ENCODE measurements around the gene MLPH.

The MLPH gene

DNA sequence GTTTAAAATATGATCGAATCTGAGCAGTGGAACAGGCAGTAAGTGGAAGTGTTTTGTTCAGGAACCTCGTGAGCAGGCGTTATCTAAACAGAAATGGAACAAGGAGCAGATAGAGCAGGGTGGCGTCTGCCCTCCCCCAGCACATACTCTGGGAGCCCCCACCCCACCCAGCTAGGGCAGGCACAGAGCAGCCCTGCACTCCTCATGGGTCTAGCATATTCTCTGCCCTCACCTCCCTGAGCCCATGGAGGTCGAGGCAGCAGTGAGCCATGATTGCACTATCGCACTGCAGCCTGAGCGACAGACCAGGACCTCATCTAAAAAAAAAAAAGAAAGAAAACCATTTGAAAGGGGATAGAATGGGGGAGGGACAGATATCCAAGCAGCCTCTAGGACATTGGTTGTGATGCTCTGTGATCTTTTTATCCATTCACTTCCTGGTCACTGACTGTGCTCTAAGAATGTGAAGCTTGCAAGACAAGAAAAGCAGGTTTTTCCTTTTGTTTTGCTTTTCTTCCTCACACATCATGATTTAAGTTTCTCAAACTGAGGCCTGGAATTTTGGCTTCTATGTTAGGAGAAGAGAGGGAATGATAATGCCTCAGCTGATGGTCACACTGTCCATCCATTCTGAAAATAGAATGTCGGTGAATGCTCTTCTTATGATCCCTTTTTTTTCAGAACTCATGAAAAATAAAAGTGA lies 3.1 kb downstream of the MLPH start:
- Histone ChIP-seq H3F3A (ENCODE audit: insufficient read depth) (no peaks in the 10 kb centered on the region), H4K20me1 (ENCODE audit: low read depth, low read length) (no peaks in the 10 kb centered on the region), H3K36me3 (ENCODE audit: low read length) (no peaks in the 10 kb centered on the region), H3K4me2 (ENCODE audit: low read depth, low read length, poor library complexity, severe bottlenecking) (no peak overlapping the region), H3K9ac (ENCODE audit: low read length) (no peak overlapping the region), H3K9me3 (ENCODE audit: insufficient read depth, low read length) (peaks cover 18% of the 10 kb centered on the region), H3K79me2 (ENCODE audit: insufficient read depth, low read length) (no peaks in the 10 kb centered on the region), H3K4me3 (ENCODE audit: insufficient read depth, low read length, poor library complexity, severe bottlenecking) (no peak overlapping the region), H3K9me2 (replicated peaks; ENCODE audit: insufficient read depth, low read length) (no peaks in the 10 kb centered on the region), H3K27ac (ENCODE audit: low read depth, low read length) (no peak overlapping the region), H2AFZ (ENCODE audit: low read depth, low read length, severe bottlenecking) (no peak overlapping the region), H3K27me3 (ENCODE audit: low read length) (no peaks in the 10 kb centered on the region; the same call in 1 of the 2 replicates)
- no peak for TF ChIP-seq EZH2phosphoT487 (conservative IDR thresholded peaks at IDR 0.05; ENCODE audit: low read length)
- TF ChIP-seq, protein P1, sequence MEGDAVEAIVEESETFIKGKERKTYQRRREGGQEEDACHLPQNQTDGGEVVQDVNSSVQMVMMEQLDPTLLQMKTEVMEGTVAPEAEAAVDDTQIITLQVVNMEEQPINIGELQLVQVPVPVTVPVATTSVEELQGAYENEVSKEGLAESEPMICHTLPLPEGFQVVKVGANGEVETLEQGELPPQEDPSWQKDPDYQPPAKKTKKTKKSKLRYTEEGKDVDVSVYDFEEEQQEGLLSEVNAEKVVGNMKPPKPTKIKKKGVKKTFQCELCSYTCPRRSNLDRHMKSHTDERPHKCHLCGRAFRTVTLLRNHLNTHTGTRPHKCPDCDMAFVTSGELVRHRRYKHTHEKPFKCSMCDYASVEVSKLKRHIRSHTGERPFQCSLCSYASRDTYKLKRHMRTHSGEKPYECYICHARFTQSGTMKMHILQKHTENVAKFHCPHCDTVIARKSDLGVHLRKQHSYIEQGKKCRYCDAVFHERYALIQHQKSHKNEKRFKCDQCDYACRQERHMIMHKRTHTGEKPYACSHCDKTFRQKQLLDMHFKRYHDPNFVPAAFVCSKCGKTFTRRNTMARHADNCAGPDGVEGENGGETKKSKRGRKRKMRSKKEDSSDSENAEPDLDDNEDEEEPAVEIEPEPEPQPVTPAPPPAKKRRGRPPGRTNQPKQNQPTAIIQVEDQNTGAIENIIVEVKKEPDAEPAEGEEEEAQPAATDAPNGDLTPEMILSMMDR (IDR thresholded peaks at IDR 0.05; ENCODE audit: insufficient read depth, low read length, poor library complexity, severe bottlenecking): no peak

DNA sequence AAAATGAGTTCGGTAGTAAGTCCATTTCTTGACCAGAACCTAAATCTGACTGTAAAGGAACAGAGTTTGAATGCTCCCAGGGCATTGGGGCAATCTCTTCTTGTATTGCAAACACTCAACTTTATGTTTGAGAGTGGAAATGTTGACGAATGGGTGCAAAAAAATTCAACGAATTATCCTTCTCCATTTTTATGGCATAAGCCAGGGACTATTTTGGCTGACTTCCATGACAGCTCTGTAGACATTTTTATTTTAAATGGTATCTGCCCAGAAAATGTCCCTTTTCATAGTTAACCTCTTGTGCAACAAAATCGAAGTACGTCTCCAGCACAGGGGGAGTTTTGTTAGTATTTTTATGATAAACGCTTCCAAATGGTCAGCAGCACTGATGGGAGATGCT lies 3.7 kb downstream of the MLPH start:
- no peak overlapping the region for H2AFZ ChIP-seq (ENCODE audit: low read depth, low read length, severe bottlenecking)

DNA sequence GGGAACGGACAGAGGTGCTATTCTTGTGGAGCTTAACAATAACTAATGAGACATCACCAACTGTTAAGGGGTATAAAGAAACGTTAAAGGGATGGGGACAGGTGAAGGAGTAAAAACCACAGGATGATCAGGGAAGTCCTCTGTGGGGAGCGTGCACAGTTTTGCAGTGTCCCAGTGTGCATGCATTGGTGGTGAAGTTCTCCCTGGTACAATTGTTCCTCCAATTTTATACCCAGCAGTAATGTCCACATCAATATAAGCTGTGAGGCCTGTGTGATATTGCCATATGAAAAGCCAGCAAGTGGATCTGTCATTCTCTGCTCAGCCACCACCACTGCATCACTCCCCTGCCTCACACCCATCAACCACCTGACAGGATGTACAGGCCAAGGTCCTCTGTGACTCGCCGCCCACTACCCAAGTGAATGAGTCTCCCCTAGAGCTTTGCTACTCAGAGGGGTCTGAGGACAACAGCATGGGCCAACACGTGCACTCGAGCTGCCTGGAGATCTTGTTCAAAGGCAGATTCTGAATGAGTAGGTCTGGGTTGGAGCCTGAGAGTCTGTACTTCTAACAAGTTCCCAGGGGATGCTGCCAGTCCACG lies 4.6 kb downstream of the MLPH start:
- no peaks in the 10 kb centered on the region; the same call in 1 of the 2 replicates for H3K27me3 ChIP-seq (ENCODE audit: low read length)

More for the DNA sequence above, 3.7 kb downstream of the MLPH start:
- H3K36me3 ChIP-seq (ENCODE audit: low read length): no peaks in the 10 kb centered on the region
- no peak overlapping the region for H3K27ac ChIP-seq (ENCODE audit: low read depth, low read length)
- H3K4me3 ChIP-seq (ENCODE audit: insufficient read depth, low read length, poor library complexity, severe bottlenecking): no peak overlapping the region
- H3K9ac ChIP-seq (ENCODE audit: low read length): no peak overlapping the region
- H3K9me3 ChIP-seq (ENCODE audit: insufficient read depth, low read length): peaks cover 18% of the 10 kb centered on the region
- no peaks in the 10 kb centered on the region for H3K9me2 ChIP-seq (replicated peaks; ENCODE audit: insufficient read depth, low read length)
- H3F3A ChIP-seq (ENCODE audit: insufficient read depth): no peaks in the 10 kb centered on the region
- TF ChIP-seq, protein P1 (IDR thresholded peaks at IDR 0.05; ENCODE audit: insufficient read depth, low read length, poor library complexity, severe bottlenecking): no peak
- no peak for TF ChIP-seq EZH2phosphoT487 (conservative IDR thresholded peaks at IDR 0.05; ENCODE audit: low read length)
- no peaks in the 10 kb centered on the region for H4K20me1 ChIP-seq (ENCODE audit: low read depth, low read length)
- H3K79me2 ChIP-seq (ENCODE audit: insufficient read depth, low read length): no peaks in the 10 kb centered on the region
- H3K27me3 ChIP-seq (ENCODE audit: low read length): no peaks in the 10 kb centered on the region; the same call in 1 of the 2 replicates
- no peak overlapping the region for H3K4me2 ChIP-seq (ENCODE audit: low read depth, low read length, poor library complexity, severe bottlenecking)

More for the DNA sequence above, 4.6 kb downstream of the MLPH start:
- H2AFZ ChIP-seq (ENCODE audit: low read depth, low read length, severe bottlenecking): no peak overlapping the region
- H3K9me2 ChIP-seq (replicated peaks; ENCODE audit: insufficient read depth, low read length): no peaks in the 10 kb centered on the region
- H3K27ac ChIP-seq (ENCODE audit: low read depth, low read length): no peak overlapping the region
- no peaks in the 10 kb centered on the region for H3K79me2 ChIP-seq (ENCODE audit: insufficient read depth, low read length)
- peaks cover 18% of the 10 kb centered on the region for H3K9me3 ChIP-seq (ENCODE audit: insufficient read depth, low read length)
- no peaks in the 10 kb centered on the region for H3K36me3 ChIP-seq (ENCODE audit: low read length)
- TF ChIP-seq, protein P1 (IDR thresholded peaks at IDR 0.05; ENCODE audit: insufficient read depth, low read length, poor library complexity, severe bottlenecking): no peak
- TF ChIP-seq EZH2phosphoT487 (conservative IDR thresholded peaks at IDR 0.05; ENCODE audit: low read length): no peak
- H4K20me1 ChIP-seq (ENCODE audit: low read depth, low read length): no peaks in the 10 kb centered on the region
- H3K4me2 ChIP-seq (ENCODE audit: low read depth, low read length, poor library complexity, severe bottlenecking): no peak overlapping the region
- no peaks in the 10 kb centered on the region for H3F3A ChIP-seq (ENCODE audit: insufficient read depth)
- H3K4me3 ChIP-seq (ENCODE audit: insufficient read depth, low read length, poor library complexity, severe bottlenecking): no peak overlapping the region
- no peak overlapping the region for H3K9ac ChIP-seq (ENCODE audit: low read length)
